ENCODE data around the gene BTN1A1.

GRCh38 chr6:26455357-26455970 is 44.6 kb upstream of the BTN1A1 start:
- TF ChIP-seq, protein P1, sequence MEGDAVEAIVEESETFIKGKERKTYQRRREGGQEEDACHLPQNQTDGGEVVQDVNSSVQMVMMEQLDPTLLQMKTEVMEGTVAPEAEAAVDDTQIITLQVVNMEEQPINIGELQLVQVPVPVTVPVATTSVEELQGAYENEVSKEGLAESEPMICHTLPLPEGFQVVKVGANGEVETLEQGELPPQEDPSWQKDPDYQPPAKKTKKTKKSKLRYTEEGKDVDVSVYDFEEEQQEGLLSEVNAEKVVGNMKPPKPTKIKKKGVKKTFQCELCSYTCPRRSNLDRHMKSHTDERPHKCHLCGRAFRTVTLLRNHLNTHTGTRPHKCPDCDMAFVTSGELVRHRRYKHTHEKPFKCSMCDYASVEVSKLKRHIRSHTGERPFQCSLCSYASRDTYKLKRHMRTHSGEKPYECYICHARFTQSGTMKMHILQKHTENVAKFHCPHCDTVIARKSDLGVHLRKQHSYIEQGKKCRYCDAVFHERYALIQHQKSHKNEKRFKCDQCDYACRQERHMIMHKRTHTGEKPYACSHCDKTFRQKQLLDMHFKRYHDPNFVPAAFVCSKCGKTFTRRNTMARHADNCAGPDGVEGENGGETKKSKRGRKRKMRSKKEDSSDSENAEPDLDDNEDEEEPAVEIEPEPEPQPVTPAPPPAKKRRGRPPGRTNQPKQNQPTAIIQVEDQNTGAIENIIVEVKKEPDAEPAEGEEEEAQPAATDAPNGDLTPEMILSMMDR (IDR thresholded peaks at IDR 0.05) = no peak
- TF ChIP-seq POLR2A (IDR thresholded peaks at IDR 0.05) = no peak
